IMR-90 (cell line): ENCODE measurements around the gene TRIM71. TPM values are rescaled to one million over a fixed set of nuclear protein-coding genes. Genes with fewer than 3 reads are reported as not detected.

ENCODE experiments used
- ATAC-seq: fragments of 200-7000 bp; cut with Tn5 transposase; 2 replicates; pipeline ENCODE4 v1.9.1; 2020; ENCODE audit warnings: low read depth, mild to moderate bottlenecking, moderate library complexity
- BruUV-seq: library from RNA; stranded (reverse); fragments of 400-500 nt; replicated peaks from 2 replicates; lab custom pipeline; 2021; lab: Mats Ljungman, UMichigan
- CTCF ChIA-PET: fragments of 300-600 bp; formaldehyde crosslinking; extraction: SDS; loops from one replicate; lab custom pipeline; 2021; ENCODE audit warnings: antibody characterized with exemption; lab: Yijun Ruan, JAX
- POLR2A ChIA-PET: fragments of 300-600 bp; sonication (Branson Sonifier 250); formaldehyde crosslinking; loops from one replicate; lab custom pipeline; 2022; ENCODE audit warnings: antibody characterized with exemption; ENCODE audit not compliant: unreplicated experiment; lab: Charles Lee
- DNase-seq: peaks from one replicate; pipeline ENCODE4 v3.0.0; 2013
- H2AFZ ChIP-seq: replicated peaks from 2 replicates; pipeline ENCODE3; 2013; ENCODE audit warnings: low read length, mild to moderate bottlenecking; ENCODE audit not compliant: poor library complexity
- H2AK5ac ChIP-seq: 2 replicates; pipeline ENCODE4 v1.6.1; 2013; ENCODE audit warnings: low read depth, low read length, inconsistent platforms
- H2AK9ac ChIP-seq: replicated peaks from 2 replicates; pipeline ENCODE3; 2013; ENCODE audit warnings: mild to moderate bottlenecking, low read depth, low read length, moderate library complexity; ENCODE audit not compliant: poor library complexity
- H2BK120ac ChIP-seq: 2 replicates; pipeline ENCODE4 v1.6.1; 2013; ENCODE audit warnings: low read depth, low read length, inconsistent platforms
- H2BK15ac ChIP-seq: 3 replicates; pipeline ENCODE4 v1.6.1; 2013; ENCODE audit warnings: low read depth, low read length, inconsistent platforms
- H2BK20ac ChIP-seq: 2 replicates; pipeline ENCODE4 v1.6.1; 2013; ENCODE audit warnings: low read depth, mild to moderate bottlenecking, inconsistent platforms, low read length, moderate library complexity
- H2BK5ac ChIP-seq: 2 replicates; pipeline ENCODE4 v1.6.1; 2013; ENCODE audit warnings: mild to moderate bottlenecking, low read depth, low read length, inconsistent platforms; ENCODE audit not compliant: poor library complexity, severe bottlenecking
- H3K14ac ChIP-seq: replicated peaks from 2 replicates; pipeline ENCODE4 v1.6.1; 2013; ENCODE audit warnings: low read depth, low read length, inconsistent platforms
- H3K18ac ChIP-seq: 2 replicates; pipeline ENCODE4 v1.6.1; 2013; ENCODE audit warnings: low read depth, low read length, control low read depth
- H3K23ac ChIP-seq: 2 replicates; pipeline ENCODE4 v1.6.1; 2013; ENCODE audit warnings: low read depth, low read length, inconsistent platforms
- H3K27ac ChIP-seq: 2 replicates; pipeline ENCODE4 v1.5.1; 2013; ENCODE audit warnings: mild to moderate bottlenecking, control low read depth, low read length; ENCODE audit not compliant: insufficient read depth
- H3K27me3 ChIP-seq: 2 replicates; pipeline ENCODE4 v1.6.1; 2013; ENCODE audit warnings: low read length; ENCODE audit not compliant: control insufficient read depth, insufficient read depth
- H3K36me3 ChIP-seq: 2 replicates; pipeline ENCODE4 v1.6.1; 2013; ENCODE audit warnings: low read length, mixed read lengths; ENCODE audit not compliant: control insufficient read depth, insufficient read depth
- H3K4ac ChIP-seq: 2 replicates; pipeline ENCODE4 v1.6.1; 2013; ENCODE audit warnings: low read depth, low read length, inconsistent platforms
- H3K4me1 ChIP-seq: 2 replicates; pipeline ENCODE4 v1.6.1; 2013; ENCODE audit warnings: low read length, mixed read lengths; ENCODE audit not compliant: control insufficient read depth, insufficient read depth
- H3K4me2 ChIP-seq: 2 replicates; pipeline ENCODE4 v1.6.1; 2013; ENCODE audit warnings: low read depth, mild to moderate bottlenecking, control low read depth, low read length, moderate library complexity
- H3K4me3 ChIP-seq: 2 replicates; pipeline ENCODE4 v1.5.1; 2013; ENCODE audit warnings: low read depth, mild to moderate bottlenecking, control low read depth, low read length, moderate library complexity; ENCODE audit not compliant: insufficient read depth
- H3K56ac ChIP-seq: 2 replicates; pipeline ENCODE4 v1.6.1; 2013; ENCODE audit warnings: low read length, inconsistent platforms; ENCODE audit not compliant: insufficient read depth; ENCODE audit errors: extremely low read depth
- H3K79me1 ChIP-seq, 2 experiments: 2 replicates each; pipeline ENCODE4 v1.6.1; 2013; ENCODE audit warnings: low read length in 2 of 2, inconsistent platforms in 1 of 2, low read depth in 1 of 2
- H3K9ac ChIP-seq: 2 replicates; pipeline ENCODE4 v1.6.1; 2013; ENCODE audit warnings: low read depth, low read length, control low read depth
- H3K9me1 ChIP-seq: 2 replicates; pipeline ENCODE4 v1.6.1; 2013; ENCODE audit warnings: low read length, inconsistent platforms; ENCODE audit not compliant: insufficient read depth
- H3K9me3 ChIP-seq: 2 replicates; pipeline ENCODE4 v1.6.1; 2013; ENCODE audit warnings: low read length; ENCODE audit not compliant: control insufficient read depth, insufficient read depth
- H4K20me1 ChIP-seq: 2 replicates; pipeline ENCODE4 v1.6.1; 2013; ENCODE audit warnings: low read length, inconsistent platforms; ENCODE audit not compliant: insufficient read depth
- H4K5ac ChIP-seq: 2 replicates; pipeline ENCODE4 v1.6.1; 2013; ENCODE audit warnings: mild to moderate bottlenecking, low read depth, low read length, control low read depth
- H4K8ac ChIP-seq, 2 experiments: 2 replicates each; pipeline ENCODE4 v1.6.1; 2013; ENCODE audit warnings: low read depth in 2 of 2, low read length in 2 of 2, control low read depth in 1 of 2, inconsistent platforms in 1 of 2
- H4K91ac ChIP-seq: 2 replicates; pipeline ENCODE4 v1.6.1; 2013; ENCODE audit warnings: low read depth, low read length, inconsistent platforms; ENCODE audit not compliant: insufficient read depth
- CHD1 ChIP-seq: IDR thresholded peaks from 2 replicates; pipeline ENCODE4 v1.6.1; 2012; ENCODE audit warnings: low read depth, low read length, improper control_type of control experiment
- FOS ChIP-seq: fragments of 150-350 bp; IDR thresholded peaks from 2 replicates; pipeline ENCODE4 v1.6.1; 2016; ENCODE audit warnings: low read depth, low read length
- MAFK ChIP-seq: IDR thresholded peaks from 2 replicates; pipeline ENCODE4 v1.6.1; 2012; ENCODE audit warnings: low read depth, low read length, improper control_type of control experiment
- MAZ ChIP-seq: IDR thresholded peaks from 2 replicates; pipeline ENCODE4 v1.6.1; 2012; ENCODE audit warnings: low read depth, mild to moderate bottlenecking, low read length, improper control_type of control experiment, moderate library complexity, borderline replicate concordance
- RFX5 ChIP-seq: IDR thresholded peaks from 2 replicates; pipeline ENCODE4 v1.8.0; 2012; ENCODE audit warnings: low read depth, mild to moderate bottlenecking, low read length, moderate library complexity
- WGBS, 2 experiments: methylation state at CpG; one replicate each; pipeline versions ENCODE4 v1.1.5 to v1.1.7; 2013; ENCODE audit warnings: missing lambda C conversion rate in 2 of 2; ENCODE audit not compliant: insufficient read length in 1 of 2; ENCODE audit errors: extremely low coverage in 2 of 2; 5-methylcytosine and 5-hydroxymethylcytosine counted together
- dilution Hi-C: fragments of 300-500 bp; cut with HindIII; formaldehyde crosslinking; loops from one replicate; pipeline ENCODE4 v1.14.3; 2018; ENCODE audit warnings: low sequenced_read_pairs; ENCODE audit not compliant: unreplicated experiment
- in situ Hi-C: fragments of 300-500 bp; cut with MboI; formaldehyde crosslinking; loops from 3 replicates; pipeline ENCODE4 v1.14.3; 2019; ENCODE audit warnings: low sequenced_read_pairs, inconsistent platforms, mixed read lengths
- intact Hi-C: fragments of 100-400 bp; cut with micrococcal nuclease; formaldehyde crosslinking; loops from 2 replicates; pipeline ENCODE4 v1.10.0; 2022
- polyA plus RNA-seq, 3 experiments: library from polyadenylated mRNA; depleted of rRNA; stranded (reverse); fragments of >200 nt; gene quantifications; 2 replicates each; pipeline ENCODE4 v1.2.3, GENCODE V29; 2012; ENCODE audit warnings: low replicate concordance in 1 of 3
- total RNA-seq: library from RNA; depleted of rRNA; stranded (reverse); fragments of >200 nt; gene quantifications from 2 replicates; pipeline ENCODE4 v1.2.3, GENCODE V29; 2012
- TF ChIP-seq, protein P1 (sequence below): conservative IDR thresholded peaks from 2 replicates; pipeline ENCODE4 v1.5.1; 2012; ENCODE audit warnings: mild to moderate bottlenecking, low read depth, low read length, improper control_type of control experiment
- TF ChIP-seq, protein P2 (sequence below): fragments of 150-350 bp; IDR thresholded peaks from 2 replicates; pipeline ENCODE4 v1.6.1; 2016; ENCODE audit warnings: low read depth, mild to moderate bottlenecking, low read length, moderate library complexity, borderline replicate concordance

Gene TRIM71
- total and polyA plus RNA-seq, 2 of the 4 experiments (the other 2 are of a cell fraction), result not detected

DNA sequence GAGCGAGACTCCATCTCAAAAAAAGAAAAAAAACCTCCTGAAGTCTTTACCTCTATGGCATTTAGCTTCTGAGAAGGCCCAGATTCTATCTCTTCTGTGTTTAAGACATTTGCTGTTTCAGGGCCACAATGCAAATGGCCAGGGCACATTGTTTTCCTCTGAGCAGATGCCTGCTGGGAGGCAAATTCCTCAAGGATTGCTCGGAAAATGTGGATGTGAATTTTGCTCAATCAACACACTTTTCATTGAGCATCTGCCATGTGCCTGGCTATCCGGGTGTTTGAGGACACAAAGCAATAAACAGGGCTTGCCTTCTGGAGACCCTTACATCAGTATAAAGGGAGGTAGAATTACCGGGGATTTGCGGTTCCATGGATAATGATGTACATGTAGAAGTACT lies 20.0 kb downstream of the TRIM71 start:
- no peak overlapping the region for H4K5ac ChIP-seq
- in situ Hi-C loops (no loop called here), dilution Hi-C loops (no loop called here), intact Hi-C loops (no loop called here)
- no peak overlapping the region for H3K23ac ChIP-seq
- no peak overlapping the region for H2BK120ac ChIP-seq
- no peaks in the 10 kb centered on the region for H3K9me3 ChIP-seq
- H3K4ac ChIP-seq, result no peak overlapping the region
- no peak overlapping the region for H2AK5ac ChIP-seq
- no peak overlapping the region for H3K18ac ChIP-seq
- no peak overlapping the region for H4K8ac ChIP-seq
- H3K27ac ChIP-seq, result no peak overlapping the region
- no CpG with 5 or more reads among the region's 5 CpGs for WGBS, 2 experiments
- H3K4me1 ChIP-seq, result no peaks in the 10 kb centered on the region
- ChIA-PET POLR2A (no interaction called here), CTCF (interaction anchor here (1.0 kb wide), 1 partner anchor 15 kb away, joined by 4 read pairs; no protein-coding TSS in a partner anchor)
- no peak overlapping the region for H3K4me2 ChIP-seq
- ATAC-seq (no peak), DNase-seq (no peak)
- H2BK15ac ChIP-seq, result no peak overlapping the region
- TF ChIP-seq MAZ, result no peak
- TF ChIP-seq, protein P1, sequence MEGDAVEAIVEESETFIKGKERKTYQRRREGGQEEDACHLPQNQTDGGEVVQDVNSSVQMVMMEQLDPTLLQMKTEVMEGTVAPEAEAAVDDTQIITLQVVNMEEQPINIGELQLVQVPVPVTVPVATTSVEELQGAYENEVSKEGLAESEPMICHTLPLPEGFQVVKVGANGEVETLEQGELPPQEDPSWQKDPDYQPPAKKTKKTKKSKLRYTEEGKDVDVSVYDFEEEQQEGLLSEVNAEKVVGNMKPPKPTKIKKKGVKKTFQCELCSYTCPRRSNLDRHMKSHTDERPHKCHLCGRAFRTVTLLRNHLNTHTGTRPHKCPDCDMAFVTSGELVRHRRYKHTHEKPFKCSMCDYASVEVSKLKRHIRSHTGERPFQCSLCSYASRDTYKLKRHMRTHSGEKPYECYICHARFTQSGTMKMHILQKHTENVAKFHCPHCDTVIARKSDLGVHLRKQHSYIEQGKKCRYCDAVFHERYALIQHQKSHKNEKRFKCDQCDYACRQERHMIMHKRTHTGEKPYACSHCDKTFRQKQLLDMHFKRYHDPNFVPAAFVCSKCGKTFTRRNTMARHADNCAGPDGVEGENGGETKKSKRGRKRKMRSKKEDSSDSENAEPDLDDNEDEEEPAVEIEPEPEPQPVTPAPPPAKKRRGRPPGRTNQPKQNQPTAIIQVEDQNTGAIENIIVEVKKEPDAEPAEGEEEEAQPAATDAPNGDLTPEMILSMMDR, result no peak
- TF ChIP-seq MAFK, result no peak
- TF ChIP-seq CHD1, result no peak
- TF ChIP-seq, protein P2, sequence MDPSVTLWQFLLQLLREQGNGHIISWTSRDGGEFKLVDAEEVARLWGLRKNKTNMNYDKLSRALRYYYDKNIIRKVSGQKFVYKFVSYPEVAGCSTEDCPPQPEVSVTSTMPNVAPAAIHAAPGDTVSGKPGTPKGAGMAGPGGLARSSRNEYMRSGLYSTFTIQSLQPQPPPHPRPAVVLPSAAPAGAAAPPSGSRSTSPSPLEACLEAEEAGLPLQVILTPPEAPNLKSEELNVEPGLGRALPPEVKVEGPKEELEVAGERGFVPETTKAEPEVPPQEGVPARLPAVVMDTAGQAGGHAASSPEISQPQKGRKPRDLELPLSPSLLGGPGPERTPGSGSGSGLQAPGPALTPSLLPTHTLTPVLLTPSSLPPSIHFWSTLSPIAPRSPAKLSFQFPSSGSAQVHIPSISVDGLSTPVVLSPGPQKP, result no peak
- TF ChIP-seq FOS, result no peak
- no peak for TF ChIP-seq RFX5
- H3K27me3 ChIP-seq, result peaks cover 27% of the 10 kb centered on the region
- BruUV-seq, result no TSS peak
- no peak overlapping the region for H2AFZ ChIP-seq
- H2BK20ac ChIP-seq, result no peak overlapping the region
- no peak overlapping the region for H2AK9ac ChIP-seq
- no peak overlapping the region for H3K4me3 ChIP-seq
- no peak overlapping the region for H2BK5ac ChIP-seq
- no peak overlapping the region for H3K14ac ChIP-seq
- H4K91ac ChIP-seq, result no peak overlapping the region
- H3K36me3 ChIP-seq, result no peaks in the 10 kb centered on the region
- no peaks in the 10 kb centered on the region for H3K79me1 ChIP-seq
- no peak overlapping the region for H3K56ac ChIP-seq
- no peak overlapping the region for H3K9ac ChIP-seq
- H4K20me1 ChIP-seq, result no peaks in the 10 kb centered on the region
- no peaks in the 10 kb centered on the region for H3K9me1 ChIP-seq
